ENCODE results near the gene ADCY2. TPM values are rescaled to one million over a fixed set of nuclear protein-coding genes. Genes with fewer than 3 reads are reported as not detected.

Gene ADCY2
- total RNA-seq, 1 experiment from 2014 or later = 0.34 TPM

- CTCF ChIA-PET = no interaction called here
- Histone ChIP-seq H3K36me3 (ENCODE audit: insufficient read depth, low read length, poor library complexity, severe bottlenecking) (no peaks in the 10 kb centered on the region), H3K27ac (ENCODE audit: low read depth, low read length, poor library complexity, severe bottlenecking) (no peak overlapping the region), H3K4me3 (ENCODE audit: low read depth, low read length, poor library complexity, severe bottlenecking) (no peak overlapping the region), H3K4me1 (ENCODE audit: insufficient read depth, low read length, poor library complexity, severe bottlenecking) (no peaks in the 10 kb centered on the region), H3K9me3 (ENCODE audit: low read depth, low read length, poor library complexity, severe bottlenecking) (no peaks in the 10 kb centered on the region), H3K27me3 (replicated peaks; ENCODE audit: insufficient read depth, low read depth, low read length, poor library complexity) (no peaks in the 10 kb centered on the region)
- DNase-seq (ENCODE audit: low spot score) = no peak
- BruUV-seq (replicated peaks) = no TSS peak
- TF ChIP-seq CTCF (conservative IDR thresholded peaks at IDR 0.05; ENCODE audit: low read depth, low read length) (no peak), EZH2 (IDR thresholded peaks at IDR 0.05; ENCODE audit: borderline replicate concordance, low read depth, low read length, poor library complexity, severe bottlenecking) (no peak)
- intact Hi-C loops (cut with micrococcal nuclease; ENCODE audit: unreplicated experiment) = no loop called here
- POLR2A ChIA-PET (ENCODE audit: low non-redundant PET) = no interaction called here
Observed at GRCh38 chr5:7445831-7446230, 49.9 kb downstream of the ADCY2 start.

- ChIA-PET POLR2A (ENCODE audit: low non-redundant PET) (no interaction called here), CTCF (no interaction called here)
- intact Hi-C loops (cut with micrococcal nuclease; ENCODE audit: unreplicated experiment) = no loop called here
- TF ChIP-seq CTCF (conservative IDR thresholded peaks at IDR 0.05; ENCODE audit: low read depth, low read length) (no peak), EZH2 (IDR thresholded peaks at IDR 0.05; ENCODE audit: borderline replicate concordance, low read depth, low read length, poor library complexity, severe bottlenecking) (no peak)
- Histone ChIP-seq H3K27me3 (replicated peaks; ENCODE audit: insufficient read depth, low read depth, low read length, poor library complexity) (no peaks in the 10 kb centered on the region), H3K36me3 (ENCODE audit: insufficient read depth, low read length, poor library complexity, severe bottlenecking) (no peaks in the 10 kb centered on the region), H3K4me3 (ENCODE audit: low read depth, low read length, poor library complexity, severe bottlenecking) (no peak overlapping the region), H3K9me3 (ENCODE audit: low read depth, low read length, poor library complexity, severe bottlenecking) (no peaks in the 10 kb centered on the region), H3K4me1 (ENCODE audit: insufficient read depth, low read length, poor library complexity, severe bottlenecking) (no peaks in the 10 kb centered on the region), H3K27ac (ENCODE audit: low read depth, low read length, poor library complexity, severe bottlenecking) (no peak overlapping the region)
- no TSS peak for BruUV-seq (replicated peaks)
- DNase-seq (ENCODE audit: low spot score) = no peak
Observed at GRCh38 chr5:7446913-7447312, 51.0 kb downstream of the ADCY2 start.

GRCh38 chr5:7453947-7454346 is 58.0 kb downstream of the ADCY2 start:
- TF ChIP-seq CTCF (conservative IDR thresholded peaks at IDR 0.05; ENCODE audit: low read depth, low read length) = no peak
- TF ChIP-seq EZH2 (IDR thresholded peaks at IDR 0.05; ENCODE audit: borderline replicate concordance, low read depth, low read length, poor library complexity, severe bottlenecking) = no peak
- no peak for DNase-seq (ENCODE audit: low spot score)
- ChIA-PET POLR2A (ENCODE audit: low non-redundant PET) (no interaction called here), CTCF (no interaction called here)
- intact Hi-C loops (cut with micrococcal nuclease; ENCODE audit: unreplicated experiment) = no loop called here
- no TSS peak for BruUV-seq (replicated peaks)
- Histone ChIP-seq H3K4me1 (ENCODE audit: insufficient read depth, low read length, poor library complexity, severe bottlenecking) (no peaks in the 10 kb centered on the region), H3K27me3 (replicated peaks; ENCODE audit: insufficient read depth, low read depth, low read length, poor library complexity) (no peaks in the 10 kb centered on the region), H3K4me3 (ENCODE audit: low read depth, low read length, poor library complexity, severe bottlenecking) (no peak overlapping the region), H3K9me3 (ENCODE audit: low read depth, low read length, poor library complexity, severe bottlenecking) (no peaks in the 10 kb centered on the region), H3K36me3 (ENCODE audit: insufficient read depth, low read length, poor library complexity, severe bottlenecking) (no peaks in the 10 kb centered on the region), H3K27ac (ENCODE audit: low read depth, low read length, poor library complexity, severe bottlenecking) (no peak overlapping the region)
